Measurements from ENCODE around the gene HDAC7.

DNA sequence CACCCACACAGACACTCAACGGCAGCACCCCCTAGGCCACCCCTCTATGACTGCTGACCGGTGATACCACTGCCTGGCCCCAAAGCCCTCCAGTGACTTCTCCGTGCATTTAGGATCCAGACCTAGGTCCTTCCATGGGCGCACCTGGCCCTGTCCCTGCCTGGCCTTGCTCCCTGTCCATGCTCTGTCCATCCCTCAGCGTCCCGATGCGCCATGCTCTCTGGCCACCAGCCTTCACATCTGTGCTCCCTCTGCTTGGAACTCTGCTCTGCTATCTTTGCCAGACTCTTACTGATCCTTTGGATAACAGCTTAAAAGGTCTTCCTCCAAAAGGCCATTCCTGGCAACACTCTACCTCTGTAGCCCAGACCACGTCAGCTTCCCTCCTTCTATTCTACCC is 25.4 kb upstream of the HDAC7 start:
- no peak for TF ChIP-seq TAF1 (IDR thresholded peaks at IDR 0.05; ENCODE audit: borderline replicate concordance, low read depth, low read length)
- no peak for TF ChIP-seq POLR2A (IDR thresholded peaks at IDR 0.05; ENCODE audit: low read depth, low read length)
- no peak for TF ChIP-seq POLR2AphosphoS5 (IDR thresholded peaks at IDR 0.05; ENCODE audit: low read depth, low read length)

All from GM12892 (cell line).